GM19395 (cell line): ENCODE results near the gene BPIFB3.

ENCODE experiments used
- ATAC-seq: cut with Tn5 transposase; IDR thresholded peaks from one replicate; pipeline ENCODE4 v1.9.1; 2021; ENCODE audit warnings: mild to moderate bottlenecking, moderate library complexity; ENCODE audit not compliant: unreplicated experiment

Gene BPIFB3

GRCh38 chr20:33059741-33060390 is 6.2 kb downstream of the BPIFB3 start:
- ATAC-seq, result no peak

DNA sequence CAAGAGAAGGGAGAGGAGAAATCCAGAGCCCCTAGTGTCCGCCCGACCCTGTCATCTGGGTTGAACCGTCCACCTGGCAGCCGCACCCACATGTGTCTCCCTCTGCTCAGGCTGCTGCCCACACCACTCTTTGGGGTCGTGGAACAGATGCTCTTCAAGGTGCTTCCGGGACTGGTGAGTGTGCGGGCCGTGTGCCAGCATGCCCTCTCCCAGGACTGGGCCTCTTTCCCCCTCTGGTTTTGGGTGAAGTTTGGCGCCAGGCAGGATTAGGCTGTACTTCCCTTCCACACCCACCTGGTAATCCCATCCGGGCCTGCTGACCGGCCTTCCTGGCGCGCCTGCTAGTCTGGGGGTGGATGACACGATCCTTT is 7.9 kb downstream of the BPIFB3 start:
- ATAC-seq, result no peak

- no peak for ATAC-seq
Measured at GRCh38 chr20:33062105-33062824, 8.6 kb downstream of the BPIFB3 start.

GRCh38 chr20:33062825-33063149 is 9.1 kb downstream of the BPIFB3 start:
- no peak for ATAC-seq

DNA sequence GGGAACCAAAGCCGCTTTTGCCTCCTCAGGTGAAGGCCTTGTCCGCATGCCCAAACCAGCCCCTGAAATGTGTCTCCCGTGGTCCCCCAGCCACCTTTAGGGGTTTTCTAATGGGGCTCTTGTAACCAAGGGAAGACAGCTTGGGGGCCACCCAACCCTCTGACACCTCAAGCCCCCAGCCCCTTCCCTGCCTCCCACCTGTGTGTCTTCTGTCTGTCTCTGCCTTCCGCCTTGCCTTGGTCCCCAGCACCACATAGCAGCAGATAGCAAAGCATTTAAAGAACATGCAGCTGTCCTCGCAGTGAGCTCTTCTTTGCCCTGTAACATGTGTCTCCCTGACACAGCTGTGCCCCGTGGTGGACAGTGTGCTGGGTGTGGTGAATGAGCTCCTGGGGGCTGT is 9.6 kb downstream of the BPIFB3 start:
- no peak for ATAC-seq

- ATAC-seq, result no peak
Measured at GRCh38 chr20:33064572-33065287, 11.0 kb downstream of the BPIFB3 start.

- ATAC-seq, result no peak
Measured at GRCh38 chr20:33065785-33066184, 12.1 kb downstream of the BPIFB3 start.

GRCh38 chr20:33067806-33068205 is 14.1 kb downstream of the BPIFB3 start:
- ATAC-seq, result no peak

- ATAC-seq, result no peak
Measured at GRCh38 chr20:33068251-33068939, 14.7 kb downstream of the BPIFB3 start.

GRCh38 chr20:33069673-33070072 is 16.0 kb downstream of the BPIFB3 start:
- ATAC-seq, result no peak

GRCh38 chr20:33070111-33071053 is 16.7 kb downstream of the BPIFB3 start:
- no peak for ATAC-seq

- ATAC-seq, result no peak
Measured at GRCh38 chr20:33071198-33071597, 17.5 kb downstream of the BPIFB3 start.

DNA sequence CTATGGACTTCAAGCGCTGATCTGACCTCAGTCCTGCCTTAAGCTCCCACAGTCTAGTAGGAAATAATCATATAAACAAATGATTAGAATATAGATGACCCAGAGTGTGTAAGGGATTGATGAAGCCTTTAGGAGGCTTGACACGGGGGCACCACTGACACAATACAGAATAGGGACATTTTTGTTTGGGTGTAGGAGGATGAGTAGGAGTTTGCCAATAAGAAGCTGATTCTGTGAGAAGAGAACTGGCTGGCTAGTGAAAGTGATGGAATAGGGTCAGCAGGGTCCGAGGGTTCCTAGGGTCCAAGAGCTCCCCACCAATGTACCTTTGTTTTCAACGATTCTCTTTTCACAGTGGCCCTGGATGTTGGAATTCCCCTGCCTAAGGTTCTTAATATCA is 18.7 kb downstream of the BPIFB3 start:
- no peak for ATAC-seq

- ATAC-seq, result no peak
Measured at GRCh38 chr20:33072813-33073212, 19.1 kb downstream of the BPIFB3 start.

GRCh38 chr20:33074675-33075074 is 21.0 kb downstream of the BPIFB3 start:
- no peak for ATAC-seq

GRCh38 chr20:33075281-33075680 is 21.6 kb downstream of the BPIFB3 start:
- no peak for ATAC-seq

- ATAC-seq, result no peak
Measured at GRCh38 chr20:33076662-33077372, 23.1 kb downstream of the BPIFB3 start.

- no peak for ATAC-seq
Measured at GRCh38 chr20:33079259-33079658, 25.6 kb downstream of the BPIFB3 start, which contains the start of gene BPIFB4. TSS of gene BPIFB4 (plus strand) at chr20:33079643. CDS start at chr20:33081527, 1,884 bp downstream.

DNA sequence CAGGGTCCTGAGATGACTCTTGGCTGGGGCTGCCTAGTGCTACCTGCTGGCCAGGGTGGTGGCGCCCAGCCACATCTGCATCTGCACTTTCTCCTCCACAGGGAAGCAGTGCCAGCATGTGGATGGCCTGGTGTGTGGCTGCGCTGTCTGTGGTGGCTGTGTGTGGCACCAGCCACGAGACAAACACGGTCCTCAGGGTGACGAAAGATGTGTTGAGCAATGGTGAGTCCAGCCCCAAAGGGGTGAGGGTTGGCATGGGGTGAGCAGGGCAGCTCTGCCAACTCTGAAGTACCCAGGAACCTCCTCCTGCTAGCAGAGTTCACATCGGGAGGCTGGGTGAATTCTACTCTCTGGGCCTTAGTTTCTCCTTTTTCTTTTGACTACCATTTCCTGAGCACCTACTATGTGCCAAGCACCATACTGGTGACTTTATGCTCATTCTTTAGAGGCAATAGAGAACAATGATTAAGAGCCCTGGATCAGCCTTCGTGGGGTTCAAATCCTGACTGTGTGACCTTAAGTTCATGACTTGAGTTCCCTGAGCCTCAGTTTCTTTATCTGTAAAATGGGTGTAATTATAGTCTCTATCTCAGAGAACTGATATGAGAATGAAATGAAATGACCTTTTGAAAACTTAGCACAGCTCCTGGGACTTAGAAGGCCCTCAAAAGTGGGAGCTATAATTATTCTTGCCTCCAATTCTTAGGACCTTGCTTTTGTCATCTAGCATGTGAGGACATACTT is 27.9 kb downstream of the BPIFB3 start:
- ATAC-seq, result no peak
